Glomerular visceral epithelial cell (primary cell): Measurements from ENCODE around the gene LILRA6.
"Not testable (repeated sequence)": the region's sequence is repeated elsewhere in the genome, so short reads cannot be mapped to it uniquely, and the experiment has no call there.

Experiments
- DNase-seq: peaks from one replicate; pipeline ENCODE4 v3.0.0-alpha.2; 2016; ENCODE audit errors: extremely low spot score

LILRA6 gene

GRCh38 chr19:54231077-54231931 lies 11.3 kb downstream of the LILRA6 start:
- DNase-seq: peak; percentile 85

DNA sequence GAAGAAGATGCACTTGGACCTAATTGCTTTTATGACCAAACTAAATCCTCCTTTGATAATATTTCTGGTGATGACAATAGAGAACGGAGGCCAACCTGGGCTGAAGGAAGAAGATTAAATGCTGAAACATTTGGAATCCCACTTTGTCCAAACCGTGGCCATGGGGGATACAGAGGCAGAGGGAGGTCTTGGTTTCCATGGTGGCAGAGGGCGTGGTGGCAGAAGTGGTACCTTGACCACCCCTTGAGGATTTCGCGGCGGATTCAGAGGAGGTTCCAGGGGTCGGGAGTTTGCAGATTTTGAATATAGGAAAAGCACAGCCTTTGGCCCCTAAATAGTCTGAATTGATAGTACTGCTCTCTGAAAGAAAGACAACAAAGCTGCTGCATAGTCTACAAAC lies 12.6 kb downstream of the LILRA6 start:
- no peak for DNase-seq

GRCh38 chr19:54229146-54229545 lies 13.4 kb downstream of the LILRA6 start:
- no peak for DNase-seq

- DNase-seq: not testable (repeated sequence)
Measured at GRCh38 chr19:54224619-54225018, 18.0 kb downstream of the LILRA6 start.

- DNase-seq: not testable (repeated sequence)
Measured at GRCh38 chr19:54223937-54224281, 18.7 kb downstream of the LILRA6 start.

GRCh38 chr19:54223277-54223936 lies 19.2 kb downstream of the LILRA6 start:
- not testable (repeated sequence) for DNase-seq

DNA sequence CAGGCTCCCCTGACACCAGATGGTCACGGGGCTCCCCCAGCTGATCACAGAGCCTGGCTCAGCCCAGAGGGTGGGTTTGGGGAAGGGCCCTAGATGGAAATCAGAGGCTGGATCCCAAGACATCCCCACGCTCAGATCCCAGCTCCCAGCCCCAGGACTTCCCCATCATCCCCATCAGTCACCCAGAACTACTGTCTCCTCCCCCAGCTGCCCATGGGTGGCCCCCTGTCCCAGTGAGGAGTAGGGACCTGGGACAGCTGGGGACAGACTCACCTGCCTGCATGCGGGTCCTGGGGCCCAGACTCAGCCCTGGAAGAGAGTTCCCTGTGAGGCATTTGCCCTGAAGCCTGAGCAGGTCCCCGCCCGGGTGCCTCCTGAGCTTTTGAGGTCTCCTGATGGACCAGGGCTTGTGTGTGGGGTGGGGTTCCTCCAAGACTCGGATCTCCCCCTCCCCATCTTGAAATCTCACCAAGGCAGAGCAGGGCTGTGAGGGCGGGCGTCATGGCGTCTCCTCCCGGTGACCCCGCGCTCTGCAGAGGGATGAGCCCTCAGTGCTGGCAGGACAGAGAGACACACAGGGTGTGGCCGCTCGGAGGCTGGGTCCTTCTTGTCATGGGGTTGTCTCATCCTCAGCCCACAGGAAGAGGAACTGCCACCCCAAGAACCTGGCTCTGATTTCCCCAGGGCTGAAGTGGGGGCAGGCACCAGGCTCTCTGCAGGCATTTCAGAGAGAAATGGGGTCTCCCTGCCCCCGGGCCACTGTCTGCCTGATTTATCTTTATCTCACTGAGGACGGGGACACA lies 19.9 kb downstream of the LILRA6 start, which contains the start of gene LILRB3:
LILRB3 (minus strand) TSS at position 534 of the 803 bp plus-strand sequence; CDS start at position 503, 31 bp downstream.
- DNase-seq: not testable (repeated sequence)

DNA sequence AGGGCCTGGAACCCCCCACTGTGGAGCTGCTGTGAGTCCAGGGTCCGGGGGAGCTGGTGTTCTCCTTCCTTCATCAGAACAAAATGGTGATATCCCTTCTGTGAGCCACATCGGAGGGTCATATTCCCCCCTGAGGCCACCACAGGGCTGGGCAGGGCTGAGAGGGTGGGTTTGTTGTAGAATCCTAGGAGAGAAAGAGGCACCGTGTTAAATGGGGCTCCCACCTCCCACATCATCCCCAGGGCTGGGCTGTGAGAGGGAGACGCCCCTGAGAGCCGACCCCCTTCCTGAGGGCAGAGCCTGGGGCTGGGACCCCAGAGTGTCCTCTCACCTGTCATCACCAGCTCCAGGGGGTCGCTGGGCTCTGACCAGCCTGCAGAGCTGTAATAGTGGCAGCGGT lies 20.6 kb downstream of the LILRA6 start:
- not testable (repeated sequence) for DNase-seq

DNA sequence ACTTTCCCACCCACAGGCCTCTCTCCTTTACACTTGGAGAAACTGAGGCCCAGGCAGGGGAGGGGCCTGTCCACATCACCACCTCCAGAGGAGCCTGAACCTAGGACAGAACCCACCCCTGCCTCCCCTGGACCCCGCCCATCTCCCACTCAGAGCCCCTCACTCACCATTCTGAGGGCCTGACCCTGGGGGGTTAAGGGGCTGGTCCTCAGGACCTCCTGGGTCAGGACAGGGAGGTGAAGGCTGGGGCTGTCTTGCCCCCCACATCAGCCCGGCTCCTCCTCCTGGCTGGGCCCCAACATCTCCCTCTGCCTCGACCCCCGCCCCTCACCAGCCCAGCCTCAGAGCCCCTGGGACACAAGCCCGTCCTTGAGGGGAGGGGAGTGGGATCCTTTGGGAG lies 22.9 kb downstream of the LILRA6 start:
- DNase-seq: not testable (repeated sequence)

DNA sequence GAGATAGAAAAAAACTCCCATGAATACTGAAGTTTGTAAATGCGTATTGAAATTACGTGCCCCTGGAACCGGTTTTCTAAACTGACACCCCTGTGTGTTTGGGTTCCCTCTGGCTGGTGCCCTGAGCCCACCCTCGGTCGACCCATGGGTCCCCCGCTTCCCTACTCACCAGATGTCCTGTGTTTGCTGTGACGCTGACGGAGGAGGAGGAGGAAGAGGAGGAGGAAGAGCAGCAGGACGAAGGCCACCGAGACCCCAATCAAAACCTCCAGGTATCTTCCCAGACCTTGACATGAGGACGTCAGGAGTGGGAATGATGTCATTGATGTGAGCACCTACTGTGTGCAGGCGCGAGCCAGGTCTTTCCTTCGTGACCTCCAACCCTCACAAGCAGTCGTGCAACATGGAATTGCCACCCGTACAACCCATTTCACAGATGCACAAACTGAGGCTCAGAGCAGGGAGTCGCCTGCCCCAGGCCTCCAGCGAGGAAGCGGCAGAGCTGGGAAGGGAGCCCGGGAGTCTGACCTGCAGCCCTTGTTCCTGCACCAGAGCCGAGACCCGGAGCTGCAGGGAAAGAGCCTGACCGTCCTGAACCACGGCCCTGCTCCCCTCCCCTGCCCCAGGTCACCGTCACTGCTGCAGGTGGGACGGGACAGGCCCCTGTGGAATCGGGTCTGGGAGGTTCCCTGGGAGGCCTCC lies 23.5 kb downstream of the LILRA6 start:
- no peak for DNase-seq

GRCh38 chr19:54218259-54218658 lies 24.3 kb downstream of the LILRA6 start:
- DNase-seq: no peak

- DNase-seq: not testable (repeated sequence)
Measured at GRCh38 chr19:54217517-54218247, 24.9 kb downstream of the LILRA6 start.

GRCh38 chr19:54216869-54217268 lies 25.7 kb downstream of the LILRA6 start:
- no peak for DNase-seq

DNA sequence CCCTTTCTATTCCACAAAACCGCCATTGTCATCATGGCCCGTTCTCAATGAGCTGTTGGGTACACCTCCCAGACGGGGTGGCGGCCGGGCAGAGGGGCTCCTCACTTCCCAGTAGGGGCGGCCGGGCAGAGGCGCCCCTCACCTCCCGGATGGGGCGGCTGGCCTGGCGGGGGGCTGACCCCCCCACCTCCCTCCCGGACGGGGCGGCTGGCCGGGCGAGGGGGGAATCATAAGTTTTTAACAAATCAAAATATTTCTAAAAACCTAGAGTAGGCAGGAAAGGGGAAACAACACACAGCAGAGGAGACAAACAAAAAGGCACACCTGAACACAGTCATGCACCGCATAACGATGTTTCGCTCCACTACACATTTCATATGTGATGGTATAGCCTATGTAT lies 27.9 kb downstream of the LILRA6 start:
- not testable (repeated sequence) for DNase-seq

DNA sequence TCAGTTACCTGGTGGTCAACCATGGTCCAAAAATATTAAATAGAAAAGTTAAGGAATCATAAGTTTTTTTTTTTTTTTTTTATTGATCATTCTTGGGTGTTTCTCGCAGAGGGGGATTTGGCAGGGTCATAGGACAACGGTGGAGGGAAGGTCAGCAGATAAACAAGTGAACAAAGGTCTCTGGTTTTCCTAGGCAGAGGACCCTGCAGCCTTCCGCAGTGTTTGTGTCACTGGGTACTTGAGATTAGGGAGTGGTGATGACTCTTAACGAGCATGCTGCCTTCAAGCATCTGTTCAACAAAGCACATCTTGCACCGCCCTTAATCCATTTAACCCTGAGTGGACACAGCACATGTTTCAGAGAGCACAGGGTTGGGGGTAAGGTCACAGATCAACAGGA lies 28.4 kb downstream of the LILRA6 start:
- DNase-seq: not testable (repeated sequence)

- DNase-seq: no peak
Measured at GRCh38 chr19:54211235-54211634, 31.4 kb downstream of the LILRA6 start.

GRCh38 chr19:54209811-54210494 lies 32.6 kb downstream of the LILRA6 start:
- peak; percentile 98 for DNase-seq

GRCh38 chr19:54209058-54209810 lies 33.4 kb downstream of the LILRA6 start:
- peak; percentile 46 for DNase-seq

DNA sequence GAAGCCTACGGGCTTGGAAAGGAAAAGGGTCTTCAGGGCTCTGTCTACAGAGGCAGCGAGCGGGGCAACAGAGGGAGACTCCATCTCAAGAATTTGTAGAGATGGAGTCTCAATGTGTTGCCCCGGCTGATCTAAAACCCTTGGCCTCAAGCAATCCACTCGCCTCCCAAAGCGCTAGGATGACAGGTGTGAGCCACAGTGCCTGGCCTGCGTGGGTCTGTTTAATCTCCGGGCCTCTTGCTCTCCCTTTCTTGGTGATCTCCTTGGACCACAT lies 33.9 kb downstream of the LILRA6 start:
- DNase-seq: no peak
